Jurkat, Clone E6-1 (cell line): ENCODE results near the gene CASP12. TPM values are rescaled to one million over a fixed set of nuclear protein-coding genes. Genes with fewer than 3 reads are reported as not detected.
"Not testable (repeated sequence)": the region's sequence is repeated elsewhere in the genome, so short reads cannot be mapped to it uniquely, and the experiment has no call there.

Source experiments
- DNase-seq: peaks from one replicate; pipeline ENCODE4 v3.0.0-alpha.2; 2011; ENCODE audit warnings: low read depth, low spot score
- H3K4me3 ChIP-seq: 2 replicates; pipeline ENCODE4 v1.5.1; 2011; ENCODE audit warnings: mild to moderate bottlenecking, low read length, control low read depth, moderate library complexity
- polyA plus RNA-seq: library from polyadenylated mRNA; unstranded; fragments of >200 nt; gene quantifications from one replicate; pipeline ENCODE4 v1.2.1, GENCODE V29; 2012; ENCODE audit warnings: missing spikeins; ENCODE audit not compliant: insufficient read length, insufficient read depth

The CASP12 gene
- not detected for polyA plus RNA-seq

GRCh38 chr11:104897891-104898684, at the start of gene CASP12:
TSS of gene CASP12 (minus strand) at chr11:104898460.
- no peak within 1 kb of the TSS for H3K4me3 ChIP-seq
- no peak for DNase-seq

DNA sequence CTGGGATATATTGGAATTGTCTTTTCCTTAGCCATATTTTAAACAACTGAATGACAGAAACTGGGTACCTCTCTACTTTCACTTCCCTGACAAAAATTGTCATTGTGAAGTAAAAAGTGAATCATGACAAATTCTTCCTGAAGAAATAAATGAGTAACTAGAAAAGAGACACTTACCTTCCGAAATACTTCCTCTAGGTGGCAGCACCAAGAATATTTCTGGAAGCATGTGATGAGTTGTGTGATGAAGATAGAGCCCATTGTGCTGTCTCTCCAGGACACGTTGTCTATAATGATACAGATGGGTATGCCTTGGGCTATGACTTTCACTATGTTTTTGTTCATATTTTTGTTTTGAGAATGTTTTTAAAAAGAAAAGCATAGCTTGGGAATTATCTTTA, 48.6 kb upstream of the CASP12 start:
- DNase-seq = peak; percentile 23
- no peak overlapping the region for H3K4me3 ChIP-seq

GRCh38 chr11:104944076-104944475, 45.8 kb upstream of the CASP12 start:
- DNase-seq = no peak
- no peak overlapping the region for H3K4me3 ChIP-seq

- no peak for DNase-seq
- H3K4me3 ChIP-seq = no peak overlapping the region
These were observed 45.3 kb upstream of the CASP12 start for GRCh38 chr11:104943561-104943960.

DNA sequence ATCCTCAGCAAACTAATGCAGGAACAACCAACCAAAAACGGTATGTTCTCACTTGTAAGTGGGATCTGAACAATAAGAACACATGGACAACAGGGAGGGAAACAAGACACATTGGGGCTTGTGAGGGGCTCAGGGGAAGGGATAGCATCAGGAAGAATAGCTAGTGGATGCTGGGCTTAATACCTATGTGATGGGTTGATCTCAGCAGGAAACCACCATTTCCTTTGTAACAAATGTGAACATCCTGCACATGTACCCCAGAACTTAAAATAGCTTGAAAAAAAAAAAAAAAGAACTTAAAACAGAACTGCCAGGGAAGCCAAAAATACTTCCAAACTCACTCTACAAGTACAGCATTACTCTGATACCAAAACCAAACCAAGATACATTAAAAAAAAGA, 36.3 kb upstream of the CASP12 start:
- no peak overlapping the region for H3K4me3 ChIP-seq
- DNase-seq = peak; percentile 10

DNA sequence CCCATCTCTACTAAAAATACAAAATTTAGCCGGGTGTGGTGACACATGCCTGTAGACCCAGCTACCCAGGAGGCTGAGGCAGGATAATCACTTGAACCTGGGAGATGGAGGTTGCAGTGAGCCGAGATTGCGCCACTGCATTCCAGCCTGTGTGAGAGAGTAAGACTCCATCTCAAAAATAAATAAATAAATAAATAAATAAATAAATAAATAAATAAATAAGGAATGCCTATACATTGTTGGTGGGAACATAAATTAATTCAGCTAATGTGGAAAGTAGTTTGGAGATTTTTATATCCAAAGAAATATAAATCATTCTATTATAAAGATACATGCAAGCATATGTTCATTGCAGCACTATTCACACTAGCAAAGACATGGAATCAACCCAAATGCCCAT, 35.8 kb upstream of the CASP12 start:
- not testable (repeated sequence) for H3K4me3 ChIP-seq, DNase-seq

GRCh38 chr11:104928811-104929210, 30.6 kb upstream of the CASP12 start:
- H3K4me3 ChIP-seq = no peak overlapping the region

GRCh38 chr11:104926771-104927611, 28.7 kb upstream of the CASP12 start:
- no peak overlapping the region for H3K4me3 ChIP-seq

More at GRCh38 chr11:104928811-104929210, 30.6 kb upstream of the CASP12 start:
- DNase-seq = no peak

DNA sequence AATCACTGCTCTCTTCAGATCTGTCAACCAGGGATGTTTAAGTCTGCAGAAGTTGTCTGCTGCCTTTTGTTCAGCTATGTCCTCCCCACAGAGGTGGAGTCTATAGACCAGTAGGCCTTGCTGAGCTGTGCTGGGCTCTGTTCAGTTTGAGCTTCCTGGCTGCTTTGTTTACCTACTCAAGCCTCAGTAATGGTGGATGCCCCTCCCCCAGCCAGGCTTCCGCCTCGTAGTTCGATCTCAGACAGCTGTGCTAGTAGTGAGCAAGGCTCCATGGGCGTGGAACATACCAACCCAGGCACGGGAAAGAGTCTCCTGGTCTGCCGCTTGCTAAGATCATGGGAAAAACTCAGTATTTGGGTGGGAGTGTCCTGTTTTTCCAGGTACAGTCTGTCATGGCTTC, 27.6 kb upstream of the CASP12 start:
- no peak overlapping the region for H3K4me3 ChIP-seq
- DNase-seq = no peak

More at GRCh38 chr11:104926771-104927611, 28.7 kb upstream of the CASP12 start:
- no peak for DNase-seq

GRCh38 chr11:104918113-104918824, 20.0 kb upstream of the CASP12 start:
- H3K4me3 ChIP-seq = no peak overlapping the region
- DNase-seq = no peak

DNA sequence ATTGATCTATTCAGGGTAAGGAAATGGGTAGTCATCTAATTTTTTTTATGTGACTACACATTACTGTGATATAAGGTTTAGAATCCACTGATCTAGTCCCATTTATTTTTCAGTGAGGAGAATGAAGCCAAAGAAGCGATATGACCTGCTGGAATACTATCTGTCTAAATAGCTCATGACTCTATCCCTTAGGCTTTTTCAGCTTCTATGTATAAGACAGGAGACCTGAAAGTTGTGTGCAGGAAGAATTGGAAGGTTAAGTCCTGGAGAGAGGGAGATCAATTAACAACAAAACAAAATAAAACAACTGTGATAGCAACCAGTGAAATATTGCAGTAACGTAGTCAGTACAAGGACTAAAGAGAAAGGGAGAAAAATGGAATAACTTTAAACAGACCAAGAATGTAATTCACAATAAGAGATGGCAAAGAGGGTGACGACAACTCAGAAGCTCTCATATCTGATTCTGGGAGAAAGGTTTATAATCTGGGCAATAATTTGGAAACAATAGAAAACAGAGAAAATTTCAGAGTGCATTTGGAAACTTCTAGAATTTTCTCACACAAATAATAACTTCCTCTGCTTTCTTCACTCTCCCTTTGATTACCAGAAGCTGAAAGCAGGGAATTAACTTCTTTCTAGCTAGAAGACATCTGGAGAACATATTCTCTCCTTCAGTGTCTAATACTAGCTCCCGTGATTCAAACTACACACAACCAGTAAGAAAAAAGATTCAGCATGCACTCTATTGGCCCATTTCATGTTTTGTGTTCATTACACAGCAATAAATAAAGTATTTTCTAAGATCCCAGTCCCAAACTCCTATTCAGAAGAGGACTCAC, 19.2 kb upstream of the CASP12 start:
- no peak for DNase-seq
- no peak overlapping the region for H3K4me3 ChIP-seq

DNA sequence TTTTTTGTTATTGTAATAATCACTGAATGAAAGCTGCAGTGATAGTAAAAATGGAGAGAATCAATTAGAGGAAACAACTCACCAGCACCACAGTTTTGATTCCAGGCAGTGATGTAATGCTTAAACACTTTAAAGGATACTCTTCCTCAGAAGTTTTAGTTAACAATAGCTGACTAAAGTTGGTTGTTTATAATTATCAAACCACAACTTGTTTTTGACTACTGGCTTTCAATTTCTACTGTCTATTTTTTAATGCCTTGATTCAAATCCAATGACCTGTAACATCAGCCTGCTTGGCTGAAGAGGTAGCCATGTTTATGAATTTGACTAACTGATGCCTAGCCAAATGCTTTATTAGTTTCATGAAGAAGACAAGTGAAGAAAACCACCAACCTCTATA, 18.2 kb upstream of the CASP12 start:
- no peak for DNase-seq
- H3K4me3 ChIP-seq = no peak overlapping the region

- DNase-seq = no peak
- no peak overlapping the region for H3K4me3 ChIP-seq
These were observed 13.8 kb upstream of the CASP12 start for GRCh38 chr11:104912102-104912501.

DNA sequence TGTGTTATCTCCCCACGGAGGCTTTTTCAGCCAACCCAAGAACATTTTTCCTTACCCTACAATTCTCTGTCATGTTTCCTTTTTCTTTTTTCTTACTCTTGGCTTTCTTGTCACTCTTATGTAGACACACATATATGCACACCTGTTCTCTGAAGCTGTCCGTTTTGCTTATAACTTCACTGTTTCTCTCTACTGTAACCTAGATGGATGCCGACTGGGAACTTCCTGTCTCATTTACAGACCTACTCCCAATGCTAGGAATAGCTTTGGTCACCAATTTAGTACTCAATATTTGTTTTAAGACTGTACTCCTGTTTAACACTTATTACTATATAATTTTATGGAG, 9.9 kb upstream of the CASP12 start:
- DNase-seq = no peak

DNA sequence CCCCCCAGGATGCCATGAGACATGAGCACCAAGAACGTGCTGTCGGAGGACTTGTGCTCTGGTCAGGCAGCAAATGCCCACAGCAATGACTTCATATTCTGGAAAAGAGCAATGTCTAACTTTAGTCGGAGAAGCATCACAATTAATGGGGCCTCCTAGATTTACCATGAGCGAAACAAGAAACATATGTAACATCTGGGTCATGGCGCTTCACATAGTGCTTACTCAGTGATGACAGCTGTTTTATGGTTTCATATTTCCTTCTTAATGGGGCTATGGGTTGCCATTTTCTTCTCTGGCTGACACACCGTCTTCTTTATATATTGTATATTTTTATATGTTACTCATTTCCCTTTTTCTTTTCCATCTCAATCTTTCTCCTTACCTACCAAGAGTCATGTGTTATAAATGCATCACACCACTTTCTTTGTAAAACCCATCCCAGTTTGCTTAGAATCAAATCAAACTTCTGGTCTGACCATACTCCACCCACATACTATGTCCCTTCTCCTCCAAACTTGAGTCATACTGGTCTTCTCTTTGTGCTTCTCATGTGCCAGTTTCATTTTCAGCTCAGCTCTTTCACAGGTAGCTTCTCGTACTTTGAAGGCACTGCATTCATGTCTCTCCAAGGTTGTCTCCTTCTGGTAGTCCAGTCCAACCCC, 9.4 kb upstream of the CASP12 start:
- DNase-seq = no peak

More for the DNA sequence above, 9.9 kb upstream of the CASP12 start:
- no peak overlapping the region for H3K4me3 ChIP-seq

GRCh38 chr11:104905271-104905670, 7.0 kb upstream of the CASP12 start:
- no peak for DNase-seq
- no peak overlapping the region for H3K4me3 ChIP-seq

More for the DNA sequence above, 9.4 kb upstream of the CASP12 start:
- H3K4me3 ChIP-seq = no peak overlapping the region

DNA sequence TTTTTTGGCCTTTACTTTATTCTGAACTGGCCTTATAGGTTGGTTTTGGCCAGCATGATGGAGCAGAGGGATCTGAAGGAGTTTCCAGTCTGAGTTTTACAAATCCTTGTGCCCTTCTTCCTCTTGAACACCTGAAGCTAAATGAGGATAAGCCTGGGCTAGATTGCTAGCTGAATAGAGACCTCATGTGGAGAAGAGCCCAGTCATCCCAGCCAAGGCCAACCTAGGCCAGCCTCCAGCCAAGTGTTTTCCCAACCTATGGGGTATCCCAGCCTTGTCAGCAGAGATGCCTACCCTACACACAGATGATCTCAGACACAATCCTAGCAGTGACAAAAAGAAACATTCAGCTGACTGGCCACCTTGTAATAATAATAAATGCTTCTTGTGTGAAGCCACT, 966 bp upstream of the CASP12 start:
- H3K4me3 ChIP-seq = no peak overlapping the region
- no peak for DNase-seq

DNA sequence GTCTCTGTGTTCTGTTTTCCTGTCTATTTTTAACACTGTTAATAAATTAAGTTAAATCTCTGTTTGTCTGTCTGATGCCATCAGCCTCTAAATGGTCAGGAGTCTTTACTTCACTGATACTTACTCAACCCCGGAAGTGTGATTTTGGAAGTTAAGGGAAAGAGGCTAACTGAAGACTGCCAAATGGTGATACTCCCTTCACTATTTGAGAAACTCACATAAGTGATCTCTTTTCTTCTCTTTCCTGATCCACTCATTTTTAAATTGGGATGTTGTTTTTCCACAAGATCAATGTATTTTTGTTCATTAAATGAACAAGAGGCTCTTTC, 389 bp upstream of the CASP12 start:
- H3K4me3 ChIP-seq = no peak overlapping the region
- no peak for DNase-seq
